Kidney (tissue), 14 donors: Measurements from ENCODE around the gene LIN37. TPM values are rescaled to one million over a fixed set of nuclear protein-coding genes. Genes with fewer than 3 reads are reported as not detected.

Experiments
- DNase-seq, 5 donors: peaks; one replicate each; pipeline ENCODE4 v3.0.0-alpha.2; 2013 to 2020
- FAIRE-seq: peaks from 2 replicates; lab custom pipeline; 2012; peaks lifted over from hg19 to GRCh38; lab: Jason Lieb, UNC
- H3K27ac ChIP-seq, 2 donors: one replicate each; pipeline ENCODE4 v1.7.0; 2013; ENCODE audit warnings: low read depth in 2 of 2, low read length in 2 of 2, inconsistent platforms in 1 of 2
- H3K27me3 ChIP-seq: one replicate; pipeline ENCODE4 v1.7.1; 2013; ENCODE audit warnings: low read length, inconsistent platforms; ENCODE audit not compliant: control insufficient read depth, insufficient read depth
- H3K36me3 ChIP-seq, 3 donors: one replicate each; pipeline versions ENCODE4 v1.7.0 to v1.7.1; 2013; ENCODE audit warnings: low read length in 3 of 3, control low read depth in 1 of 3, inconsistent platforms in 1 of 3; ENCODE audit not compliant: insufficient read depth in 3 of 3, control insufficient read depth in 2 of 3
- H3K4me1 ChIP-seq, 3 donors: one replicate each; pipeline versions ENCODE4 v1.7.0 to v1.7.1; 2013; ENCODE audit warnings: low read length in 3 of 3, inconsistent platforms in 1 of 3, low read depth in 1 of 3; ENCODE audit not compliant: control insufficient read depth in 2 of 3, insufficient read depth in 2 of 3
- H3K4me3 ChIP-seq, 3 donors: one replicate each; pipeline versions ENCODE4 v1.7.0 to v1.8.1; 2013; ENCODE audit warnings: low read length in 3 of 3, control low read depth in 1 of 3, inconsistent platforms in 1 of 3
- H3K9ac ChIP-seq, 3 donors: one replicate each; pipeline versions ENCODE4 v1.7.0 to v1.7.1; 2013; ENCODE audit warnings: low read length in 3 of 3, control low read depth in 1 of 3, inconsistent platforms in 1 of 3
- H3K9me3 ChIP-seq, 3 donors: one replicate each; pipeline versions ENCODE4 v1.7.0 to v1.7.1; 2013; ENCODE audit warnings: low read length in 3 of 3, control low read depth in 1 of 3, inconsistent platforms in 1 of 3; ENCODE audit not compliant: control insufficient read depth in 2 of 3, insufficient read depth in 1 of 3
- intact Hi-C: fragments of 100-400 bp; cut with DNase I; formaldehyde crosslinking; loops from one replicate; pipeline ENCODE4 v1.11.1; 2022
- polyA plus RNA-seq: library from polyadenylated mRNA; stranded (reverse); fragments of 350-450 nt; fragmentation: Illumina TruSeq; extraction: RNeasy Lipid Tissue Mini Kit (QIAGEN cat#74804); gene quantifications from one replicate; pipeline ENCODE4 v1.2.3, GENCODE V29; 2014; ENCODE audit warnings: low read depth, low replicate concordance; ENCODE audit not compliant: insufficient read depth
- total RNA-seq: library from RNA; stranded (reverse); fragmentation: NEBNext Ultra II Directional; extraction: Animal tissue kit (Norgen Biotek cat#: 25700); gene quantifications from one replicate; pipeline ENCODE4 v1.2.1, GENCODE V29; 2021
- TF ChIP-seq, protein P1 (sequence below): IDR thresholded peaks from 3 replicates; pipeline ENCODE4 v1.5.1; 2012; ENCODE audit warnings: mild to moderate bottlenecking, moderate library complexity, borderline replicate concordance; ENCODE audit not compliant: insufficient read depth; ENCODE audit errors: extremely low read depth
- donor health status: control.
- donor health status: control.
- donor health status: control.
- donor health status: control.
- donor health status: control.
- donor health status: DM: yes; HTN: yes; CAD: no.
- donor health status: Normal renal cell carcinoma (clear cell type).

Gene LIN37
- total and polyA plus RNA-seq, 2 donors from 2014 or later: 11.2 to 11.4 TPM

DNA sequence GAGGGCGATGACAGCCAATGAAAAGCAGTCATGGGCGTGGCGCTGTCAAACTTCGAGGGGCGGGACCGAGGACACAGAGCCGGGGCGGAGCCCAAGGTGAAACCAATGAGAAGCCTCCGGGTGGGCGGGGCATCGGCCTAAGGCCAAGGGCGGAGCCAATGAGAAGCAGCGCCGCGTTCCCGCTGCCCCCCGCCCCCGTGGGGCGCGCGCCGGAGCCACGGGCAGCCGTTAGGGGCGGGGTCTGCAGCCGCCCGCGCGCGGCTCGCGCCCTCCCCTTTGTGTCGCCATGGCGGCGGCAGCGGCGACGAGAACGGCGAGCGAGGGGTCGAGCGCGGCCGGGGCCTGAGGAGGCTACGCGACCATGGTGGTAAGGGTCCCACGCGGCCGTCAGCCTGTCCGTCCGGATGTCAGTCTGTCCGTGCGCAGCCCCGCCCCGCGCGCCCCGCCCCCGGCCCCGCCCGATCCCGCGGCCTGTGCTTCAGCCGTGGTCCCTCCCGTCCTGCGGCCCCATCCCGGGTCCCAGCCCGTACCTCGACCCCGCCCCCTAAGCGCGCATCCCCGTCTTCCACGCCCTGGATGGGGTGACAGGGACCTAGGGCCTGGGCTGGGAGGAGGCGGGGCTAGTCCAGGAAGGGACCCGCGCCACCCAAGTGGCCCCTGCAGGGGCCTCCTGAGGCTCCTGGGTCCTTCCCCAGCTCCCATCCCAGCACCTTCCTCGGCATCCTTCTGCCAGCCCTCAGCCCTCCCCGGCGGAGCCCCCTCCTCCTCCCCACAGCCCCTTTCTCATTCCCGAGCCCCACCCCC, 27.1 kb downstream of the LIN37 start, which contains the start of gene ARHGAP33:
Gene ARHGAP33 (plus strand): TSS at position 267 of the 804 bp plus-strand sequence. CDS start 95 bp downstream, at position 362.
- peak within 1 kb of the TSS in 1 of 3 donors; percentile 10 for H3K9ac ChIP-seq
- FAIRE-seq: peak; percentile 85
- intact Hi-C loops: no loop called here

DNA sequence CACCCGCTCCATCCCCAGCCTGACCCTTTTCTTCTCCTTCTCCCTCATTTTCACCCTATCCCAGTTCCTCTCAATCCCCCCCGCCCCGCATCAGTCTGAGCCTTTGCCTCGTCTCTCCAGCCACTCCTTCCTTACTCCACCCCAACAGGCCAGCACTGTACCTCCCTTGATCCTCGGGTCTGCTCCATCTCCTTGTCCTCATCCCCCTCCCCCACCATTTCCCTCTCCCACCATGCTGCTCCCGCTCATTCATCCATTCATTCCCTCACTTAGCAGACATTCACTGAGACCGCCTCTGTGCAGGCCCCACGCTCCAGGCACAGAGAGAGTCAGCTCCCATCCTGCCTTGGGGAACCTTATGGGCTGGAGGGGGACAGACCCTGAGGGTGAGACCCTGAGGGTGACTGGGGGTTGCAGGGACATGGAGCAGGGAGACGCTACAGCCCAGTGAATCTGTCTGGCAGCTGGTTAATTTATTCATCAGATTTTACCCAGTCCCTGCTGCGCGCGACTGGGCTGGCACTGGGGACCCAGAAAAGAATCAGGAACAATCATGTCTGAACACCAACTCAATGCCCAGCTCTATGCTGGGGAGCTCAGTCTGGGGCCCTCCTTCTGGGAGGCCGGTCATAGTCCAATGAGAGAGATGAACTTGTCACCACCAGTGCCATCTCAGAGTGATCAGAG, 27.9 kb downstream of the LIN37 start:
- TF ChIP-seq, protein P1, sequence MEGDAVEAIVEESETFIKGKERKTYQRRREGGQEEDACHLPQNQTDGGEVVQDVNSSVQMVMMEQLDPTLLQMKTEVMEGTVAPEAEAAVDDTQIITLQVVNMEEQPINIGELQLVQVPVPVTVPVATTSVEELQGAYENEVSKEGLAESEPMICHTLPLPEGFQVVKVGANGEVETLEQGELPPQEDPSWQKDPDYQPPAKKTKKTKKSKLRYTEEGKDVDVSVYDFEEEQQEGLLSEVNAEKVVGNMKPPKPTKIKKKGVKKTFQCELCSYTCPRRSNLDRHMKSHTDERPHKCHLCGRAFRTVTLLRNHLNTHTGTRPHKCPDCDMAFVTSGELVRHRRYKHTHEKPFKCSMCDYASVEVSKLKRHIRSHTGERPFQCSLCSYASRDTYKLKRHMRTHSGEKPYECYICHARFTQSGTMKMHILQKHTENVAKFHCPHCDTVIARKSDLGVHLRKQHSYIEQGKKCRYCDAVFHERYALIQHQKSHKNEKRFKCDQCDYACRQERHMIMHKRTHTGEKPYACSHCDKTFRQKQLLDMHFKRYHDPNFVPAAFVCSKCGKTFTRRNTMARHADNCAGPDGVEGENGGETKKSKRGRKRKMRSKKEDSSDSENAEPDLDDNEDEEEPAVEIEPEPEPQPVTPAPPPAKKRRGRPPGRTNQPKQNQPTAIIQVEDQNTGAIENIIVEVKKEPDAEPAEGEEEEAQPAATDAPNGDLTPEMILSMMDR: no peak
- peak in 2 of 5 donors; percentile 13 to 46 for DNase-seq
- FAIRE-seq: no peak
- Histone ChIP-seq H3K36me3 (no peaks in the 10 kb centered on the region), H3K9ac (peak overlapping the region in 1 of 3 donors; percentile 6), H3K27me3 (no peaks in the 10 kb centered on the region), H3K4me1 (peaks cover 0 to 4% (median 3%) of the 10 kb centered on the region in 3 donors), H3K4me3 (peak overlapping the region; percentile 1 to 56 (median 35)), H3K27ac (no peak overlapping the region), H3K9me3 (no peaks in the 10 kb centered on the region)
- intact Hi-C loops: no loop called here

More for the DNA sequence above, 27.1 kb downstream of the LIN37 start, which contains the start of gene ARHGAP33:
- Histone ChIP-seq H3K27ac (no peak within 1 kb of the TSS), H3K27me3 (no peaks in the 10 kb centered on the region), H3K36me3 (no peaks in the 10 kb centered on the region), H3K9me3 (no peaks in the 10 kb centered on the region), H3K4me1 (peaks cover 0 to 4% (median 3%) of the 10 kb centered on the region in 3 donors), H3K4me3 (peak within 1 kb of the TSS; percentile 46 to 59 (median 56))
- TF ChIP-seq, protein P1: no peak
- DNase-seq: peak; percentile 99 to 100 (median 99)

DNA sequence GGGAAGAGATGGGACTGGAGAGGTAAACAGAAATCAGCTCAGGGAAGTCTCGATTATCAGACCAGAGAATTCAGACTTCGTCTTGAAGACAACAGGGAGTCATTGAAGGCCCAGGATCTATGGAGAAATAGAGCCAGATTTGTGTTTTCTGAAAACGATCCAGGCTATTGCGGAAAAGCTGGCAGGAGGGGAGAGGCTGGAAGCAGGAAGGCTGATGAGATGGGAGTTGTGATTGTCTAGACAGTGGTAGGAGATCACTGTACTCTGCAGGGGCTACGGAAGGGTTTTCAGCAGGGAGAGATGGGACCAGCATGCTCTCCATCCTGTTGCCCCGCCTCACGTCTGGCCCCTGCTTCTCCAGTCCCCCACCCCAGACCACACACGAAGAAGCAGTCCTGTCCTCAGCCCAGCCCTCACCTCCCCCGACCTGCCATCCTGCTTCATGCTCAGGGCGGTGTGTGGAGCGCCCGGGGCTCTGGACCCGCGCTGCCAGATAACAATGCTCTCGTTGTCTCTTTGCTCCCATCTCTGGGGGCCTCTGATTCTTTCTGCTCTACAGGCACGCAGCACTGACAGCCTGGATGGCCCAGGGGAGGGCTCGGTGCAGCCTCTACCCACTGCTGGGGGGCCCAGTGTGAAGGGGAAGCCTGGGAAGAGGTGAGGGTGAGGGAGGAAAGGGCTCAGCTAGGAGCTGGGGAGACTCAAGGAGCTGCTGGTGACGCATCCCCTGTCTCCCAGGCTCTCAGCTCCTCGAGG, 28.9 kb downstream of the LIN37 start:
- Histone ChIP-seq H3K27me3 (no peaks in the 10 kb centered on the region), H3K9me3 (no peaks in the 10 kb centered on the region), H3K27ac (no peak overlapping the region), H3K36me3 (no peaks in the 10 kb centered on the region), H3K9ac (no peak overlapping the region), H3K4me3 (no peak overlapping the region), H3K4me1 (peaks cover 0 to 4% (median 3%) of the 10 kb centered on the region in 3 donors)
- TF ChIP-seq, protein P1: no peak
- intact Hi-C loops: no loop called here
- no peak for FAIRE-seq
- no peak for DNase-seq
